LHCN-M2 (cell line): ENCODE results near the gene APLP2. TPM values are rescaled to one million over a fixed set of nuclear protein-coding genes. Genes with fewer than 3 reads are reported as not detected.

ENCODE experiments used
- DNase-seq: peaks from one replicate; pipeline ENCODE4 v3.0.0-alpha.2; 2012; ENCODE audit warnings: low read depth
- total RNA-seq: library from RNA; depleted of rRNA; stranded (reverse); fragments of >200 nt; gene quantifications from 2 replicates; pipeline ENCODE4 v1.2.3, GENCODE V29; 2014

The APLP2 gene
- total RNA-seq, 1 experiment from 2014 or later: 259 TPM

DNA sequence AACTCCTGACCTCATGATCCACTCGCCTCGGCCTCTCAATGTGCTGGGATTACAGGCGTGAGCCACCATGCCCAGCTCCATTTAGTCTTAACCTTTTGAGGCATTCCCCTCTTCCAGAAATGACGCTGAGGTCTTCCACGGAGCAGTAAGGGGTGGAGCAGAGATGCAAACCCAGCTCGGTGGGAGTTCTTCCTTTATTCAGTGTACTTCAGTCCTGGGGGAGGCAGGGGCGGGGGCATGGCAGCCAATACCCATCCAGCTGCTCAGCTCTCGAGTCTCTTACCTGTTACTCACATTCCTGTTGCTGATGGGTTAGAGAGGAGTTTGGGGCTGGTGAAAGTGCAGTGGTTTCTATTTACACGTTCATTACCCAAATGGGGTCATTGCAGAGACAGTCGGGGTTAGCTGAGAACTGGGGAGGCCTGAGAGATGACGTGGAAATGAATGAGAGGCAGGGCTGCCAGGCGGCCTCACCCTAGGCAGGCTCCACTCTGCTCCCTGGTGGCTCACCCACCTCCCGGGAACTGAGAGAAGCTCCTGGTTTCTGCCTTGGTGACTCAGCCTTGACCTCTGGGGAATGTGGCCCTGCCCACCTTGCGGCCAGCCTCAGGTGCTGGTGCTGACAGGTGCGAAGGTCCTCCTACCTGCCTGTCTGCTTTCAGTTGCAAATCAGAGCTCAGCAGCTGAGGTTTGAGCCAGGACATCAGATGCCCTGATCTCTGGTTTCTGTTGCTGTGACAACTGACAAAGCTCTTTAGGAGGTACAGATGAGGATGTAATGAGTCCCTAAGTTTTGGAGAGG is 76.5 kb downstream of the APLP2 start:
- peak; percentile 29 for DNase-seq

DNA sequence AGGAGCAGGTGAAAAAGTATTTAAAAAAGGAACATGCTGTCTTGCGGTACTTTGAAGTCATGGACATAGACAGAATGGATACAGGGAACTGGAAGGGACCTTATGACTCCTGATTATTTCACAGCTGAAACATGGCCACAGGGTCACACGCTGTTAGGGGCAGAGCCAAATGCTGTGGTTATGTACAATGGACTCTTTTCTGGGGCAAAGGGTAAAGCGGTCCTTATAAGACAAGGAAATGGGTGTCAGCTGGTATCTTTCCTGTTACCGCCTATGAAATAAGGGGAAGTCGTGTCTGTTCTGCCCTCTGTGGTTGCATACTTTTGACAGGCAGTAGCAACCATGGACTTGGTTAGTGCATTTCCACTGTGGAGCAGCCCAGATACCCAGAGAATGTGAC is 77.1 kb downstream of the APLP2 start:
- DNase-seq: no peak

DNA sequence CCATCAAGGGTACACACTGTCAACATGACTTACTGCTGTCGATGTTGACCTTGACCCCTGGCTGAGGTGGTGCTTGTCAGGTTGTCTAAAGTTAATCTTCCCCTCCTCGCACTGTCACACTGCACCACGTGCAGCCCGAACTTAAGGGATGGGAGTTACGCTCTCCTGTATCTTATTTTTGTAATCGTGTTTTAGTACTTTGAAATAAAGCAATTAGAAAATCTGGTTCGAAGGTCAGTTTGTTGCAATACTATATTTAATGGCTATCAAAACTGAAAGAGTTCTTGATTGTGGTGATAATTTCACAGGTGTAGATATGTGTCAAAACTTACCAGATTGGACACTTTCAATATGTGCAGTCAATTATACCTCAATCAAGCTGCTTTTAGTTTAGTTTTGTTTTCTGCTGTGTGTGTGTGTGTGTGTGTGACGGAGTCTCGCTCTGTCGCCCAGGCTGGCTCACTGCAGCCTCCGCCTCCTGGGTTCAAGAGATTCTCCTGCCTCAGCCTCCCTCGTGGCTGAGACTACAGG is 79.2 kb downstream of the APLP2 start:
- no peak for DNase-seq

DNA sequence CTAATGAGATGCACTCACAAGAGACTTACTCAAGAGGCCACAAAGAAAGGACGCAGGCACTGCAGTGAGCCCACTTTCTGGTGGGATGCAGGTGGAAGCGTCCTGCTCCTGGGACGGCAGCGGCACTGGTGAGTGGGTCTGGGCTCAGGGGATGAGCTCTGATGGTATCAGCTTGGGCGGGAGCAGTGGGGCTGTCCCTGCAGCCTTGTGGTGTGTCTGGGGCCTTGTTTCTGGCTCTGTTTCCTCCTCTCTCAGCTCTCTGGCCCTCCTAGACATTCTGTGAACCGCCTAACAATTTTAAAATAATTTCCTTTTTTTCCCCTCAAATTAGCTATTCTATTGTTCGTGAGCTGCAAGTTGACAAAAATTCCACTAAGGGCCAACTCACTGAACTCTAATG is 81.1 kb downstream of the APLP2 start:
- DNase-seq: no peak

DNA sequence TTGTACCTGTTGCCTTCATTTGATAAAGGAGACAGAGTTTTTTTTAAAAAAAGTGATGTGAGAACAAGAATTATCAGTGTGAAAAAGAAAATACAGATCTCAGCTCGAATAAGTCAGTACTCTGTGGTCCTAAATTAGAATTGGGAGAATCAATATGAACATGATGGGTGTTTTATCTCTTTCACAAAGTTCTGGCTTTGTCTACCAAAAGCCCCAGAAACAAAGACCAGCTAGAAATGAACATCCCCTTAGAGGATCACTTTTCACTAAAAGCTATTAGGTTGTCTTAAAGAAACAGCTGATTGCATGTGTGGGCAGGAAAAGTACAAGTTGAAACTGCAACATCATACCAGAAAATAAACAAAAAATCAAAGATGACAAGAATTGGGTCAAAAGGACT is 81.5 kb downstream of the APLP2 start:
- DNase-seq: no peak

DNA sequence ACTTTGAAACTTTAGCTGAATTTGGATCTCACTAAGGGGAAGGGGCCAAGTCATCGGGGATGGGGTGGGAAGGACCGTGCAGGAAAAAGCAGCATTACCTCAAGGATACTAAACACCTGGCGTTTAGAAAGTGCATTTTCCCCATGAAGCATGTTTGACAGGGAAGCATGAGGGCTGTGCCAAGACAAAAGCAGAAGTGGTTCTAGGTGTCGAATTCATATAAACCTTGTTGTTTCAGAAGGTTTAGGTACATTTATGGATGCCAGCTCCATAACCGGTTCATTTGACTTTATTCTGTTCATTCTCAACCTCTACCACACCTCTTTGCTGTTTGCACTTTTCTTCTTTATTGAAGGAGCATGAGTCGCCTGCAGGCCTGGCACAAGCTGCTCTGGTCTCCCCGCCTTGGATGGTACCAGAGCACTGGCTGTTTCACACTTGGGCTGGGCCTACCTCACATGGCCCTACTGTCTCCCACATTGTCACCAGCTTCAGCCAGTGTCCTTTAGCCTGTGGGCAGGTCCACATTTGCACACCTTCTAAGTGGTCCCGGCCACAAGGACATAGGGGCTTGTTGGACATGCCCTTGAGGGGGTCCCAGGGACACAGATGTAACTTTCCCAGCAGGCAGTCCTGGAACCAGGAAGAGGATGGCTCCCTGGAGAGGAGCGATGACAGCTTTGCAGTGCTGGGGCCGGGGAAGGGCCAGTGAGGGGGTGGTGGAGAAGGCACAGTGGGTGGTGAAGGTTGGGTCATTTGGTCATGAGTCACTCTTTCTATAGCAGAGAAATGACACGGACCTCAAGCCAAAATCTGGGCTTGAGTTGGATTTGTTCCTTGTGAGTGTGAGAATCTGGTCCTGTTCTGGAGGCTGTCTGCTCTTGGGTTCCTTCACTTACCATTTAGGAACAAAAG is 86.7 kb downstream of the APLP2 start:
- peak; percentile 35 for DNase-seq

DNA sequence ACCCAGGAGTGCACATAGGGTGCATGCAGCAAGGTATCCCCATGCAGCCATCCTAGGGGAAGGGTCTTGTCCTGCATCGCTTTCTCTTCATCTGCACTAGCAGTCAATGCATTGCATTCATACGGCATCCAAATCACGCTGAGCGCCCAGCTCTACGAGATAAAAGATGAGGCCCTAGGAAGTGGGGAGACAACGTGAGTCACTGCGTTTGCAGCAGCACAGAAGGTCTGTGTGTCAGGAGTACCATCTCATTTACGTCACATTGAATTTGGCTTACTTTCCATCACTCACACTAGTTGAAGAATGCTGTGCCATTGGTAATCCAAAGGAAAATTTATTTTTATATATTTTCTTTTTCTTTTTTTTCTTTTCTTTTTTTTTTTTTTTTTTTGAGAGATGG is 87.4 kb downstream of the APLP2 start:
- DNase-seq: no peak

DNA sequence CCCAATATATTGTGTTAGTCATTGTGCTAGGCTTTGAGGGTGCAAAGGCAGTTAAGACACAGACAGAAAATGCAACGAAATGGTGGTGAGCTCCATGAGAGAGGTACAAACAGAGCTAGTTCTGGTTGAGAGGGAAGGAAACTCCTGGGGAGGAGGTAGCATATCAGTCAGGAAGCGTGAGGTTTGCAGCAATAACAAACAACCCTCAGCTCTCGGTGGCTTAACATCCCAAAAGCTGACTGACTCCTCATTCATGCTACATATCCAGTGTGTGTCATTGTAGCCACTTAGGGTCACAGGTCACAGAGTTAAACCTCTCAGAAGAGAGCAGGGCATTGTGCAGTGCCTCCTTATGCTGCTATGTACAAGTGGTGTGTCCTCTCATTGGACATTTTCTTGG is 88.1 kb downstream of the APLP2 start:
- DNase-seq: no peak

DNA sequence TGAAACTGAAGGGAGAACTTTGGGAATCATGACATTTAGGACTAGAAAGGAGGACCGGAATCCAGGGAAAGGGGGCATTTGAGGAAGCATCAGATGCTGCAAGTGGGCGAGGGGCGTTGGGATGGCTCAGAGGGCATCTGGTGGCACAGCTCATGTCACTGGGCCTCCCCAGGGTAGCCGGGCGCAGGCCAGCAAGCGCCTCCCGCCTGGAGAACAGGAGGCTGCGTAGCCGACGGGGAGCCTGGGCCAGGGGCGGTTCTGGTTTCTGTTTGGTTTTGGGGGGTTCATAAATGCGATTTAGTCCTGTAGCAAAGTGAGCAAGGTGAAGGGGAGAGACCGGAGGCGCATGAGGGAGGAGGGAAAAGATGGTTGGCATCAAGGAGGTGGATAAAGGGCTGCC is 89.4 kb downstream of the APLP2 start:
- DNase-seq: no peak

DNA sequence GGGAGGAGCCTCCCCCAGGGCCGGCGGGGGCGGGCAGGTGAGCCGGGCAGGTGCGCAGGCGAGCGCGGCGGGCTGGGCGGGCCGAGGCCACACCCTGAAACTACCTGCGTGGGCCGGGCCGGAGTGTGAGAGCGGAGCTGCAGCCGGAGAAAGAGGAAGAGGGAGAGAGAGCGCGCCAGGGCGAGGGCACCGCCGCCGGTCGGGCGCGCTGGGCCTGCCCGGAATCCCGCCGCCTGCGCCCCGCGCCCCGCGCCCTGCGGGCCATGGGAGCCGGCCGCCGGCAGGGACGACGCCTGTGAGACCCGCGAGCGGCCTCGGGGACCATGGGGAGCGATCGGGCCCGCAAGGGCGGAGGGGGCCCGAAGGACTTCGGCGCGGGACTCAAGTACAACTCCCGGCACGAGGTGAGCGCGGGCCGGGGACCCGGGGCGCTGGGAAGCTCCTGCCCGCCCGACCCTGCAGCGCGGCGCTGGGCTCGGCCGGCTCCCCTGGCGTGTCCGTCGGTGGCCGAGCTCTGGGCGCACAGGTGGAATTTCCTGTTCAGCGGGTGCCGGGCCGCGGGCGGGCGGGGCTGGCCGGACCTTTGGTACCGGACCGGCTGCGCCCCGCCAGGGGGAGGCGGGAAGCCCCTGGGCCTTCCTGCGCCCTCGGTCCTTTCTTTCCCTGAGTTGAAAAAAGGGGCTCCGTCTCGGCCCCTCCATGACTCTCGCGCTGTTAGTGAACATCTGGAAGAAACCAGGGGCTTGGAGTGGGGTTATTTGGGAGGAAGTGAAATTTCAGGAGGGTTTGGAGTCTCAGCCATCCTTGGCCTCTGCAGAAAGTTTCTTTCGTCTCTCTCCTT is 90.2 kb downstream of the APLP2 start, which contains the start of gene ST14:
ST14 (plus strand) TSS at position 126 of the 841 bp plus-strand sequence; CDS start at position 324, 198 bp downstream.
- DNase-seq: no peak

DNA sequence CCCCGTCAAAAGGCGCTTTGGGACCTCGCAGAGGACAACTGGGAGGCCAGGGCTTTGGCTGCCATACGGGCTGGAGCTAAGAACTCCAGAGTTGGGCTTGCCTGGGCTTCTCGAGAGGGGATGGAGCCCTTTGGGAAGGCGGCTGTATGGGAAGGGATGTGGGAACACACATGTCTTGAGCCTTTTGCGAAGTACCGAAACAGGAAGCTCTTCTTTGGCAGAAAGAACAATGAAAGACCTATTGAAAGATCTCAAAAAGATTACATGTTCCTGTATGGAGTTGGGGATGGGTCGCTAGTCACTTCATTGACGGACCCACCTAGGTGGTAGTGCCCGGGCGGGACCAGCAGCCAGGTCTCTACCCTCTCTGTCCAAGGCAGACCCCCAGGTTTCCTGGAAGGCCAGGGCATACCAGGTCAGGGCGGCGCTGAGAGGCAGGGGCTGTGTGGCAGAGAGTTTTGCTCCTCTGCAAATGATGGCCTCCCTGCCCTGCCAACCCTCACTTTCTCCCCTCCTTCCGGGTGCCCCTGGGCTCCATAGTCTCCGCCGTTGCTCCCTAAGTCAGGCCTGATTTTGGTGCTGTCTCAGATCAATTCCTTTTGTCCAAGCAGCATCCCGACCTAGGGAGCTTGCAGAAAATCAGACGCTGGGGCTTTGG is 90.9 kb downstream of the APLP2 start:
- no peak for DNase-seq

DNA sequence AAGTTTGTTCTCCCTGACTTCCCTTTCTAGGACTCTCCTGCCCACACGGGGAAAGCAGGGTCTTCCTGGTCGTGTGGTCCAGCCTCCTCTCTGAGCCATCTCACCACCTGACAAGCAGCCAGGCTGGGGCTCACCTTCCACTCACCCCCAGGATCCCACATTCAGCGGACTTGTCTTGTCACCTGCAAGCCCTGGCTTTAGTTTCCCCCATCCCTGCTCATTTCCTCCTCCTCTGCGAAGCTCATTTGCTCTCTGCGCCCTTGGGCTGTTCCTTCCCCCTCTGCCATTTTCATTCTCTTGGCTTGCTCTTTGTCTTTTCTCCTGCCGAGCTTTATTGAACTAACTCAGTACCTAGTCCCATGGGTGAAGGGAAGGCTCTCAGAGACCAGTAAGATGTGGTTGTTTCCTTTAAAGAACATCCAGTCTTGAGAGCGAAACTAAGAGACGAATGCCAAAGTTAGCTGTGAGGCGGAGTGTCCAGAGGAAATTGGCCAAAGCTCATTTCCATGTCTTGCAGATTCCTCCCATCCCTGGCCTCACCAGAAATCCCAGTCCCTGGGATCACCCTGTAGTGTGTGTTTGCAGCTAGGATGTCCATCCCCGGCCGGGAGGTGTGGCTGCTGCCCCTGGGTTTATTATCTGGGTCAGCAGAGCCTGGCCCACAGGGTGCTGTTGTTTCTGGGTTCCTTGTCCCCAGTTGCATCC is 91.9 kb downstream of the APLP2 start:
- no peak for DNase-seq

DNA sequence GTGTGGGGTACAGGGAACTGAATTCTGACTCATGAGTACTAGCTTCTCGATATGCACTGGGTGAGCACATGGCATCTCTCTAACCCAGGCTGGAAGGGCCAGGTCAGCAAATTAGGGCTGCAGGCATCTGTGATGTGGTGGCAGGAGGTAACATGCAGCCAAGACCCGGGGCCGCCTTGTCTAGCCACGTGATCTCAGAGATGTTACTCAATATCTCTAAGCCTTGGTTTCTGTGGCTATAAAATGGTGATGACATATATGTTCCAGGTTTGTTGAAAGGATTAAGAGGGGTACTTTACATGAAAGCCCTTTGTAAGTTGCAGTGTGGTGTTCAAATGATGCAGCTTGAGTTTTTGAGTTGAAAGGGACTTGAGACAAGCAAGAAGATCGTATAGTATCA is 93.0 kb downstream of the APLP2 start:
- peak; percentile 51 for DNase-seq

DNA sequence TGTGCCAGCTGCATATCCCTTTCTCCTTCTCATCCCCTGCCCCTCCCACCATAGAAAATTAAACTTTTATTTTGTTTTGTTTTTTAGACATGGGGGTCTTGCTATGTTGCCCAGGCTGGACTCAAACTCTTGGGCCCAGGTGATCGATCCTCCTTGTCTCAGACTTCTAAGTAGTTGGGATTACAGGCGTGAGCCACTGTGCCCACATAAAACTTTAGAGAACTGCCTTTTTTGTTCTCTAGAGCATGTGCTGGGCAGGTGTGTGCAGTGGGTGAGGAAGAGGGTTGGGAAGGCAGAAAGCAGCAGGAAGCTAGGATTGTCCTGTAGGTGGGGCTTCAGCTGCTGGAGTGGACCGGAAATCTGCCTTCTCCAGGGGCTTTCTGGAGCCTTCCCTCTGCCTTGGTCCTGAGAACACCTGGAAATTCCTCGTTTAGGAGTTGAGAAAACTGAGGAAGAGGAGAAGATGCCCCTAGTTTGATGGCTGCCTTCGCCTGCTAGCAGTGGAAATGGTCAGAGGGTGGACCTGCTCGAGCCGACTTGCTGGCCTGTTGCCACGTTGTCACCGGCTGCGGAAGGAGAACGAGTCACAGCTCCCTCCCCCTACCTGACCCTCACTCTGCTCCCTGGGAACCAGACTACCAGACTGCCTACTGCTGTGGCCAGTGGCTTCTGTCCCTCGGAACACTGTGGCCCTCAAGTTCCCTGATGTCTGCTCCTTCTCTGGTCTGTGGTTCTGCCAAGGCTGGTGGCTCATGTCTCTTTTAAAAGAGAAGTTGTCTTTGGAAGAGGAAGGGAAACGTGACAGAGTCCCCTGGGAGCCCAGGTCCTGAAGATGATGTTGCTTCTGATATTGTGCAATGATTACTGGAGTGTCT is 93.9 kb downstream of the APLP2 start:
- no peak for DNase-seq

DNA sequence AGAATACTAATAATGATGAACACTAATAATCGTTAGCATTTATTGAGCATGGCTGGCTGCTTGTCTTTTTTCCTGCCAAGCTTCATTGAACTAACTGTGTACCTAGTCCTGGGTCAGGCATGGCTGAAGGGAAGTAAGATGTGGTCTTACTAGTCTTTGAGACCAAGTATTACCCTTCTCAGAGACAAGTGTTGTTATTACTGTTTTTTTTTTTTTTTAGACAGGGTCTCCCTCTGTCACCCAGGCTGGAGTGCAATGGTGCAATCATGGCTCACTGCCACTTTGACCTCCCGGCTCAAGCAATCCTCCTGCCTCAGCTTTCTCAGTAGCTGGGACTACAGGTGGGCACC is 94.5 kb downstream of the APLP2 start:
- no peak for DNase-seq

DNA sequence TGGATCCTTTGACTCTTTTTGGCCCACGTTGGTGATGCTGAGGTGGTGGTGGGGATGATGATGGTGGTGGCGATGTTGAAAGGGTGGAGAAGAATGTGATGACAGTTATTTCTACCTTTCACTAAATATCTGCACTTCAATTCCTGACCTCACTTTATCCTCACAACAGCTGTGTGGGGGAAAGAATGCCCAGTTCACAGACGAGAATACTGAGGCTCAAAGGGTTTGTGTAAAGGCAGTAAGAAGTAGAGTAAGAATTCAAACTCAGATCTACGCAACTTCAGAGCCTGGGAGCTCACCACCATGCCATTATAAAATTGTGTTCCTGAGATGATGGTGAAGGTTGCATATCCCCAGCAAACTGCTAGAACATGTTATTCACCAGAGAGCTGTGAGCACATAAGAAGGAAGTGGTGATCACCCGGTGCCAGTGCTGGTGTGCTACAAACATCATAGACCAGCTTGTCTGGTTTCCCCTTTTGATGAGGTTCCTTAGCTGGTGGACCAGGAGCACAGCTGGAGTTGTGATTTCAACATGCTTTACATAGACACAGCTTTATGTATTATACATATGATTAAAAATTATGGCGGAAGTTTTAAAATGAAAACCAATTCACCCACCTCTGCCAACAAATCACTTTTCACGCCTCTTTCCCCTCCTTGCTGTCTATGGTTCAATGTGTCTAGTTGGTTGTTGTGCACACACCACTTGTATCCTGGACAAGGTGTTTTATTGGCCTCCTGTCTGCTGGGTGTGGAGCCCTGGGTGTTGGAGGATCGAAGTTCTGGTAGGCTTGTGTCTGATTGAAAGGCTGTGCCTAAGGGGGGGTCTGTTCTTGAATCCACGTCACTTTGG is 96.1 kb downstream of the APLP2 start:
- DNase-seq: no peak

DNA sequence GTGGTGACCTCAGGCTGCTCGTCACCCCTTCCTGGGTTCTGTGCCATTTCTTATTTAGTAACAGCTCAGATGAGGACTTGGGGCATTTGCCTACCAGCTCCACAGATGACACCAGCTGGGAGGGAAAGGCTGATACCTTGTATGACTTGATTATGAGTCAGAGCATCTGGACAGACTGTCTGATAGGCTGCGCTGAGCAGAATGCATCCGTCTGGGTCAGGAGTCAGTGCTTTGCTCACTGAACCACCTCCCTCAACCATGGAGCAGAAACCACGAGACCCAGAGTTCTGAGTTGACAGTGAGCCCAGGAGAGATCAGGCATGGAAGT is 96.7 kb downstream of the APLP2 start:
- DNase-seq: peak; percentile 95

DNA sequence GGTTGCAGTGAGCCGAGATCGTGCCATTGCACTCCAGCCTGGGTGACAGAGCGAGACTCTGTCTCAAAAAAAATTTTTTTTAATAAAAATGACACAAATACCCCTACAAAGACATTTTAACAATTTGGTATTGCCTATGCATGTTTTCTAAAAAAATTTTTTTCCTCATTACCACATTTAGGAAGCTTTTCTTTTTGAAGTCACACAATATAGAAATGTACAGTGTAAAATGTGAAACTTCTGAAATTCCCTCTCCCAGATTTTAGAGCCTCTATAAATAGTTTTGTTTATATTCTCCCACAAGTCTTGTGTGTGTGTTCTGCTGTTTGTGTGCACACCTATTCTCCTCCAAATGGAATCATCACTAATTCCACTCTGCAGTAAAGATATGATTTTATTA is 97.5 kb downstream of the APLP2 start:
- DNase-seq: no peak

DNA sequence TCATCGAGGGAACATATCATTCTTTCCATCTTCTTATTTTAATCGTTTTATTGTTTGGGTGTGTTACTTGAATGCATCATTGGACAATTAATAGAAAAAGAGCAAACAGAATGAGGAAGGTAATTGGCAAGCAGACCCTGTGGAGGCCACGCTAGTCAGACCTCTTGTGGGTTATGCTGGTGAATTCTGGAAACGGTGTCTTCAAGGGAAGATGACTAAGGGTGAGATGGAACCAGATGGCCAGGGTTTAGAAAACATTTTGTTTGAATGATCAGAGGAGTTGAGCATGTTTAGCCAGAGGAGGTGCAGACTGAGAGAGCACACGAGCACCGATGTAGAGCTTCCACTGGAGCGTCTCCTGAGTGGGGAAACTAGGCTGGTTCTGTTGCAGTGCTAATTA is 98.4 kb downstream of the APLP2 start:
- no peak for DNase-seq
